Kidney glomerular epithelial cell (primary cell): ENCODE data around the gene BEST1.
"Not testable (repeated sequence)": the region's sequence is repeated elsewhere in the genome, so short reads cannot be mapped to it uniquely, and the experiment has no call there.

Experiments
- DNase-seq: peaks from one replicate; lab custom pipeline; 2025; lab: John Stamatoyannopoulos, UW

BEST1 gene

DNA sequence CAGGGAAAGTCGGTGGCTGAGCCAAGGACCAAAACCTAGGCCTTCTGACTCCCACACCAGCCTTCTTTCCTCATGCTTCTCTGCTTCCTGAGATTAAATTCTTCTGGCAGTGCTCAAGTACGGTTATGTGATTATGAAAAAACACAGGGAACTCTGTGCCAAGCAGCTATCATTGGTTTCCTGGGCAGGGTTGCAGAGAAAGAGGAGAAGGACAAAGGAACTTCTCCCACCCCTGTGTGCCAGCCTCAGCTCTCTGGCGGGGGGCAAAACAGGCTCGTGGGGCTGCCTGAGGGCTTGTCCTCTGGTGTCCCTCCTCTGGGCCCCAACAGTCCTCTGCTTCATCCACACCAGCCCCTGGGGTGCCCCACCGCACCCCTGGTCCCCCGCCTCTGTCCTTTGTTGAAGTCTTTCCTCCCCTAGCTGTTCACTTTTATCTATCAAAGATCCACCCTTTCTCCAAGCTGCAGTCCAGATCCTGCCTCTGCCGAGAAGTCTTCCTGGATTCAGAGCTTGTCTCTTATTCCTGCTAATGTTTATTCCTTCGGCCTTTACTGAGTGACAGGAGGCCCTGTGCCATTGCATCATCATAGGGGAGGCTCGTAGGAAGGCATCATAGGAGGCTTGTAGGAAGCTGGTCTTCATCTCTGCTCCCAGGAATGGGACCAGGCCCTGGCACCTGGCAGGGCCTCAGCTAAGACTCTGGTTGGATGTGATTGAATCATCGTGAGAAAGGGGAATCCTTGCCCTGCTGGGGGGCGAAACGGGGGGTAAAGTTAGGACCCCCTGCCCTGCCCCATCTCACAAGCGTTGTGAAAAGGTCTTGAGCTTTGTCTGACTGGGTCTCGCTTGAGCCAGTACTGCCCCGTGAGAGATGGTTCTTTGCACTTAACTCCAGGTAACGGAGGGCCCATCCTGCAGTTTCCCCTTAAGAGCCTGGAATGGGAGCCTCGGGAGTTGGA lies 28.8 kb downstream of the BEST1 start:
- DNase-seq, result peak; percentile 36

DNA sequence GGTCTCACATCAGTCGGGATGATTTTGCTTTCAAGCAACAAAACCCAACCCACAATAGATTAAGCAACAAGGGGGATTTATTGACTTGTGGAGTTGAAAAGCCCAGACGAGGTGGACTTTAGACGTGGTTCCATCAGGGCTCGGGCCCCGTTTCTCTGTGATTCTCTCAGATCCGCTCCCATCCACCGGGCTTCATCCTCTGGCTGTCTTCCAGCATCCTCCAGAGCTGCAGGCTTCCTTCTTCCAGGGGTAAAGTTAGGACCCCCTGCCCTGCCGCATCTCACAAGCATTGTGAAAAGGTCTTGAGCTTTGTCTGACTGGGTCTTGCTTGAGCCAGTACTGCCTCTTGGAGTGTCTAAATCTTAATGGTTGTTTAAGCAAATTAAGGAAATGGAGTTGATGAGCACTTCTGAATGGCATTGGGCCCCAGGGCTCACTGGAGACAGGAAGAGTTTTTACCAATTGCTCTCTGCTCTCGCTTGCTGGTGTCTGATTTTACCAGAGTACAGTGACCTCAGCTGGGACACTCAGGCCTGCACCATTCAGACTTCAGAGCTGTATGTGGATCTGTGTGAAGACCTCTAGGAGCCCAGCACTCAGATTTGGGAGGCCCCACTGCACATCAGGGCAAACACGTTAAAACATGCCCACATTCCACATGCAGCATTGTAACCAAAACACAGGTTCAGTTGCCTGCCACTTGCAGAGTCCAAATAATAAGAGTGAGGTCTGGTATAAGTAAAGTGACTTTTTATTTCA lies 30.8 kb downstream of the BEST1 start:
- no peak for DNase-seq

DNA sequence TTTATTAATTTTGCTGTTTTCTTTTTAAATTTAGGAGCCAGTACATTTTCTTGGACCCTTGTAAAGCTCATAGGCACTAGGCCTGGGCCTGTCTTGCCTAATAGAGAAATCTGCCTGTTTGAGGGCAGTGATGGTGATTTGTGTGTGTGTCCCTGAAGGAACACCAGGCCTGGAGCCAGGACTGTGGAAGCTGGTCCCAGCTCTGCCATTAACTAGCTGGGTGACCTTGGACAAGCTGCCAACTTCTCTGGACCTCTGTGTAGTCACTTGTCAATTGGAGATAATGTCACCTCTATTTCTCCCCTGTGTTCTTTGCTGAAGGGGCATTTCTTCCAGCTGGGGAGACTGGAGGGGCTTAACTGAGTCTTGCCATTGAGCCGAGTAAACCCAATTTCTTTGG lies 33.3 kb downstream of the BEST1 start:
- DNase-seq, result no peak

GRCh38 chr11:61985869-61986268 lies 35.7 kb downstream of the BEST1 start:
- DNase-seq, result no peak

GRCh38 chr11:61994981-61995380 lies 44.8 kb downstream of the BEST1 start:
- no peak for DNase-seq

DNA sequence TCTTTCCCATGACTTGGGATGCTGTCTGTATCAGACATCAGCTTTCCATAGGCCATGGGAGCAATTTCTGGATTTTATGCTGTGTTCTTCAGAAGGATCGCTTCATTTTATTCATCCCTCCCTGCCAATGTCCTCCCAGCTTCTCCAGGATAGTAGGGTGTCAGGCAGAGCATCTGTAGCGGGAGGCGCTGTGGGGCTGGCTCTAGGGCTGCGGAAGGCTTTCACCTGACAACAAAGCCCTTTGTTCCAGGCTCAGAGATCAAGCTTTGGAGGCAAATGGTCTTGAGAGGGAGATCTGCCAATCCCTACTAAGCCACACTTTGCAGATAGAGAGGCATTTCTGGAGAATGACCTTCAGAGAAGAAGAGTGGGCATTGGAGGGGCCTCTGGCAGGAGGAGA lies 46.8 kb downstream of the BEST1 start:
- no peak for DNase-seq

DNA sequence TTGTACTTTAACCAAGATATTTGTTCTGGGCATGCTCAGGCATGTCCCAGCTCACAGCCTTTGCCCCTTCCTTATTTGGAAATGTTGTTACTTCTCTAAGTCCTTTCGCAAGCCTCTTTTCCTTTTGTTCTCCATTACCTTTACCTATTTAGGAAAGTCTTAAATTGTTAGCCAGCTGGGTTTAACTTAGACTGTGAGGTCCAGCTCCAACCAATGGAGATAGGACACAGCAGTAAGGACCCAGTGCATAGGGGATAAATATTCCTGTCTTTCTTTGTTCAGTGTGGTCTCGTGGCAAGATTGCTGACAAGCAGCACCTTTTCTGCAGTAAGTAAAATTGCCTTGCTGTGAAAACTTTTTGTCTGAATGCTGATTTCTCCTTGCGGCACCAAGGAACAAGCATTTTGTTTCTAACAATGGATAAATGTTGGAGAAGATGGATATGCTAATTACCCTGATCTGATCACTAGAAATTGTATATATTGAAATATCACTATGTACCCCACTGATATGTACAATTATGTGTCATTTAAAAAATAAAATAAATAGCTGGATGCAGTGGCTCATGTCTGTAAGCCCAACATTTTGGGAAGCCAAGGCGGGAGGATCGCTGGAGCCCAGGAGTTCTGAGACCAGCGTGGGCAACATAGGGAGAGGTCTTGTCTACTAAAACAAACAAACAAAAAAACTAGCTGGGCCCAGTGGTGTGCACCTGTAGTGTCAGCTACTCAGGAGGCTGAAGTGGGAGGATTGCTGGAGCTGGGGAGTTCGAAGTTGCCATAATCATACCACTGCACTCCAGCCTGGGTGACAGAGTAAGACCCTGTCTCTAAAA lies 49.2 kb downstream of the BEST1 start:
- DNase-seq, result no peak

DNA sequence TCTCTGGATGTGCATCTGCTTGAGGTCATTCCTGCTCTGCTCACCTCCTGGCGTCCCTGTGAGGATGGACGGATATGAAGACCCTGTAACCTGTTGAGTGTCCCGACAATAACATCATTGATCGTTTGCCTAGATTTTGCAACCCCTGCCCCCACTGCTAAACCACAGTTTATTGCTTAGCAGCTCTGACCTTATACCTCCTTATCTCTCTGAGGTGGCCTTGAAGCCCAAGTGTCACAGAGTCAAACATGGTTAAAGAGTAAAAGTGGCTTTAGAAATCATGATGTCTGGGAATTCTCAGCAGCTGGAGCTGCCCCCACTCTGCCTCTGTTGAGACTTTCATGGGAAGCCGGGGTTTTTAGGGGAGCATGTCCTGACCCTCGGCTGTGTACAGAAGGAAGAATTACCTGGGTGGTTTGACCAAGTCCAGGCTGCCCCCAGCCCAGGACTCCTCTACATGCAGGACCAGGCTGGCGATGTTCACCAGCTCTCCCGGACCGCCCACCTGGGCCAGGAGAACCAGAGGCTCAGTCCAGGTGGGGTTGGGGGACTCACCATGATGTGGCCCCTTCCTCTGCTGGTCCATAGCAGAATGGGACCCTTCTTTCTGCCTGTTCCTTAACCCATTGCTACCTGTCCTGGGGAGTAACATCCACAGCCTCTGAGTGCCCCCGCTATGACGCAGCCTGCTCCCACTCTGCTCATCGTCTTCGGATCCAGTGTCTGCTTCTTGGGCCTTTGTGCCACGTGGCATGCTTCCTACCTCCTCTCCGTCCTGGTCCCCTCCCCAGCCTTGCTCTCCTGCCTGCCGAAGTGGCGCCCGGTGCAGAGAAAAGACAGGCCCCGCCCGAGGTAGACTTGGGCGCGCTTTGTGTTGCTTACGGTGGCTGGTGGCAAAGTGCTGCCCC lies 50.6 kb downstream of the BEST1 start:
- DNase-seq, result no peak

DNA sequence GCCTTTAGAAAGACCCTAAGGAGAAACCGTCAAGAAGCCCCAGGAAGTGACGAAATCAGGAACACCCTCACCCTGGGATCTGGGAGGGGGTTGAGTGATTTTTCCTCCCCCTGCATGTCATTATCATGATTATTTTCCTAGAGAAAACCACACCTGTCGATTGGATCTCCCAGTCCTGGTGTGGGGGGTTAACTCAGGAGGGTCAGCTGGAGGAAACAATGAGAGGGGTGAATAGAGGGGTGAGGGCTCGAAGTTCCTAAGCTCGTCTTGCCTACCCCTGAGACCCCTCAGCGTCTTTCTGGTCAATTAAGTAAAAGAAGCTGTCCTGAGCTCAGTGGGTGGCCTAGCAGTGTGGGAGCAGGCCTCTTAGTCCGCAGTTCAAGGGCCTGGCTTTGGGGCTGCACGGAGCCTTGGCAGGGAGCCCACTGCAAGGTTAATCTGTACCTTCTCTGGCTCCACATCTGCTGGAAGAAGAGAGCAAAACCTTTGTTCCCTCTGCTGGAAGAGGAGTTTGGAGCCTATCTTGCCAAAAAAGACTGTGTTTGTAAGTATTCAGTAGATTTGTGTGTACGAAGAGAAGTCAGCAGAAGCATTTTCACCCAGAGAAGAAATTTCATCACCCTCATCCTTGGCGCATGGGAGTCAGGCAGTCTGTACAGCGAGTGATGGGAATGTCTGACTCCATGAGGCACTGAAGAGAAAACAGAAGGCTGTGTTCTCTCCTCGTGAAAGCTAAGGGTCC lies 51.5 kb downstream of the BEST1 start:
- DNase-seq, result peak; percentile 69

DNA sequence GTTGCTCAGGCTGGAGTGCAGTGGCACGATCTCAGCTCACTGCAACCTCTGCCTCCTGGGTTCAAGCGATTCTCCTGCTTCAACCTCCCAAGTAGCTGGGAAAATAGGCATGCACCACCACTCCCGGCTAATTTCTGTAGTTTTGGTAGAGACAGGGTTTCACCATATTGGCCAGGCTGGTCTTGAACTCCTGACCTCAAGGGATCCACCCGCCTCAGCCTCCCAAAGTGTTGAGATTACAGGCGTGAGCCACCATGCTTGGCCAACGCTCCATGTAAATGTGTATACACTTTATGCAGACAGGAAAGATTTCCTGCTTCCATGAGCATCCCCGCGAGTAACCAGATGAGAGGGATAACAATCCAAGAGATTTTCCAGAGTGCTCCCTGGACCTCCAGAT lies 52.1 kb downstream of the BEST1 start:
- not testable (repeated sequence) for DNase-seq

DNA sequence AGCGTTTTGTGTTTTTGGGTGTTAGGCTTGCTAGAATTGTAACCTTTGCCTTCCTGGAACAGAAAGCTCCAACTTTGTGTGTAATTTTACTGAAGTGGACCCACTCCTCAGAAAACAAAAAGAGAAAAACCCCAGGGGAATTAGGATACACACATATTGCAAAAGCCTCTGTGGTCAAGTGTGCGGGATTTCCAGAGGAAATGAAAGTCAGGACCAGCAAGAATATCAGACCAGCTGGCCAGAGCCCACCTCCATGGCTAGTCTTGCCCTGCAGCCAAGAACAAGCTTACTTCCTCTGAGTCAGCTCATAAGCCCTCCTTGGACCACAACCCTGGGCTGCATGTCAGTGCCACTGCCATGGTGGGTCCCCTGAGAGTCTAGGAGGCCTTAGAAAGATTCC lies 54.3 kb downstream of the BEST1 start:
- DNase-seq, result no peak

GRCh38 chr11:62008193-62008592 lies 58.0 kb downstream of the BEST1 start:
- DNase-seq, result no peak

DNA sequence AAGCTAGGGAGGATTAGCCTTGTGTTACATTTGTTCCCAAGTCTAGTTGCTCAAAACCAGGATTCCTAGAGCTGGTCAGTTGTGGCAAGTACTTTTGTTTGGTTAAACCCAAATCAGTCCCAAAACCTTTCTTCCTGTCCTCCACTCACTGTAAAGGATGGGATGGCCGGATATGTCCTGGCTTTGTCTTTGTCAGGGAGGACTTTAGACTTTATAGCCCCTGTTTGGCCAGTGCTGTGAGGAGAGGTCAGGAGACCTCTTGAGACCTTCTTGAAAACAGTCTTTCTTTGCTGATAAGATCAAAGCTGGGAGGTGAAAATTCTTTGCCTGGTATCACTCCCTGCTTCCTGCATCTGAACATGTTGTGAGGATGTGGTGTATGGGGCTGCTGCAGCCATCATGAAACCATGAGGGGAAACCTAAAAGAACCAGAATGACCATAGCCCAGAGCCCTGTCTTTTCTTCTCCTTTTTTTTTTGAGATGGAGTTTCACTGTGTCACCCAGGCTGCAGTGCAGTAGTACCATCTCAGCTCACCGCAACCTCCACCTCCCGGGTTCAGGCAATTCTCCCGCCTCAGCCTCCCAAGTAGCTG lies 60.9 kb downstream of the BEST1 start:
- no peak for DNase-seq

DNA sequence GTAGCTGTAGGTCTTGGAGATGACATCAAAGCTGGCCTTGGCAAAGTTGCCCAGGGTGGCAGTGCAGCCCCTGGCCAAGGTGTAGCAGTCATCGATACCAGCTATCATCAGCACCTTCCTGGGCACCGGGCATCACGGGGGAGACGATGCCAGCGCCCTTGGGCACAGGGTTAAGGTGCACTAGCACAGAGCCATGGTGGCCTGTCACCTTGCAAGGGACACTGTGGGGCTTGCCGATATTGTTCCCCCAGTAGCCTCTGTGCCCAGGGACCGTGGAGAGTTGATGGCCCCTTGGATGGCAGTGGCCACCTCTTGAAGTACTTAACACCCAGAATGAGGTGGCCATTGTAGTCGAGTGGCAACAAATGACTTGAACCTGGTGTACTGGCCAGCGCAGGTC lies 61.7 kb downstream of the BEST1 start:
- DNase-seq, result no peak

- DNase-seq, result peak; percentile 91
Measured at GRCh38 chr11:62012451-62012831, 62.3 kb downstream of the BEST1 start.

DNA sequence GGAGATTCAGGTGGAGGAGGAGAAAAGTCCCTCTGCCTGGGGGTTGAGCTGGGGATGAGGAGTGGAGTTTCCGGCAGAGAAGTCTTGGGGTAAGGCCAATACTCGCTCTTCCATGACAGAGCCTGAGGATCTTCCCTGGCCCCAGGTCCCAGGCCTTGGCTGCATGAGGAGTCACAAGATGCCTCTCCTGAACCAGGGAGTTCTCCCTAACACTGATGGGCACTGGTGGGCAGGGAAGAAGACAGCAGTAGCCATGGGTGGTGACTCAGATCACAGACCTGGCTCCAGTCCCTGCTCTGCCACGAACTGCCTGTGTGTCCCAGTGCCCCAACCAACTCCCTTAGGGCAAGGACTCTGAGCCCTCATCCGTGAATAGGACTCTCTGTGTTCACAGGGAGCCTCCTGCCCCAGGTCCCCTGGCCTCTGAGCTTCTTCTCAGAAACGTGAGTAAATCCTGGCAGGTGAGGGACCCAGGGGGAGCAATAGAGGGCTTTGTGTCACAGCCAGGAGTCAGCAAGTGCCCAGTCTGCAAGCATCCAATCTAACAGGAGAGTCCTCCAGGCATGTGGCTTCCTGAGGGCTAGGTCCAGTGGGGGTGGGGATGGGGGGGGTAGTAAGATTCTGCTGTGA lies 62.8 kb downstream of the BEST1 start:
- peak; percentile 68 for DNase-seq
